Activated T-cell treated with anti-CD3 and anti-CD28 coated beads, Interleukin-2, amount 50 U/mL, for 72 hours (primary cell): ENCODE measurements around the gene AMPD2. TPM values are rescaled to one million over a fixed set of nuclear protein-coding genes. Genes with fewer than 3 reads are reported as not detected.

Source experiments
- ATAC-seq, 2 donors: fragments of 150-1000 bp; cut with Tn5 transposase; replicated peaks in 1 of 2; 2 replicates each; pipeline ENCODE4 v1.10.0; 2021; ENCODE audit warnings: moderate library complexity in 2 of 2, mild to moderate bottlenecking in 1 of 2
- DNase-seq, 2 donors: peaks; one replicate each; pipeline ENCODE4 v3.0.0; 2021 to 2022; ENCODE audit warnings: mixed read lengths in 1 of 2
- H3K27ac Mint-ChIP-seq: one replicate; pipeline ENCODE4 v1.8.0; 2022; ENCODE audit warnings: mild to moderate bottlenecking, moderate library complexity, mixed read lengths
- H3K27me3 Mint-ChIP-seq: one replicate; pipeline ENCODE4 v1.8.0; 2022; ENCODE audit warnings: low read depth, mixed read lengths
- H3K36me3 Mint-ChIP-seq, 2 donors: one replicate each; pipeline ENCODE4 v1.8.0; 2022; ENCODE audit warnings: mixed read lengths in 2 of 2, mild to moderate bottlenecking in 1 of 2; ENCODE audit not compliant: insufficient read depth in 2 of 2
- H3K4me1 Mint-ChIP-seq: one replicate; pipeline ENCODE4 v1.8.0; 2022; ENCODE audit warnings: low read depth, mixed read lengths
- H3K4me3 Mint-ChIP-seq, 2 donors: one replicate each; pipeline ENCODE4 v1.8.0; 2022; ENCODE audit warnings: mild to moderate bottlenecking in 2 of 2, mixed read lengths in 2 of 2, moderate library complexity in 2 of 2
- H3K9me3 Mint-ChIP-seq, 2 donors: one replicate each; pipeline ENCODE4 v1.8.0; 2022; ENCODE audit warnings: mixed read lengths in 2 of 2
- total RNA-seq, 2 donors: library from RNA; stranded (reverse); gene quantifications; one replicate each; pipeline ENCODE4 v1.2.3, GENCODE V29; 2022

AMPD2 gene
- total RNA-seq, 2 donors from 2014 or later = 64.0 to 79.2 TPM

DNA sequence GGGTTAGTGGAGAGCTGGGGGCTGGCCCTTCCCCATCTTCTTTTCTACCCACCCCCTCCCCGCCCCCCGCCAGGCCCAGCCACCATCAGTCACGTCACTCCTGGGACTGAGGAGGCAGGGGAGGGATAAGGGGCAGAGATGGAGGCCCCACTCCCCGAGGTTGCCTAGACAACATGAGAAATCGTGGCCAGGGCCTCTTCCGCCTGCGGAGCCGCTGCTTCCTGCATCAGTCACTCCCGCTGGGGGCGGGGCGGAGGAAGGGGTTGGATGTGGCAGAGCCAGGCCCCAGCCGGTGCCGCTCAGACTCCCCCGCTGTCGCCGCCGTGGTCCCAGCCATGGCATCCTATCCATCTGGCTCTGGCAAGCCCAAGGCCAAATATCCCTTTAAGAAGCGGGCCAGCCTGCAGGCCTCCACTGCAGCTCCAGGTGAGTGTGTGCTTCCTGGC, 1.2 kb downstream of the AMPD2 start:
- peak overlapping the region; percentile 91 to 98 for H3K4me3 Mint-ChIP-seq
- peaks cover 76% of the 10 kb centered on the region for H3K4me1 Mint-ChIP-seq
- H3K27me3 Mint-ChIP-seq = no peaks in the 10 kb centered on the region
- H3K36me3 Mint-ChIP-seq = peaks cover 2% of the 10 kb centered on the region in 2 donors
- peak overlapping the region; percentile 97 for H3K27ac Mint-ChIP-seq
- peak; percentile 97 to 99 for DNase-seq
- H3K9me3 Mint-ChIP-seq = no peaks in the 10 kb centered on the region
- ATAC-seq = peak; percentile 86 to 87

- Mint-ChIP-seq H3K9me3 (no peaks in the 10 kb centered on the region), H3K4me1 (peaks cover 69% of the 10 kb centered on the region), H3K27ac (peak overlapping the region; percentile 84), H3K27me3 (no peaks in the 10 kb centered on the region), H3K36me3 (peaks cover 2% of the 10 kb centered on the region in 2 donors), H3K4me3 (peak overlapping the region; percentile 91 to 98)
- no peak for DNase-seq
- peak in 1 of 2 donors; percentile 19 for ATAC-seq
Observed at GRCh38 chr1:109621379-109622136, 1.9 kb downstream of the AMPD2 start.

- peak overlapping the region; percentile 84 for H3K27ac Mint-ChIP-seq
- H3K9me3 Mint-ChIP-seq = no peaks in the 10 kb centered on the region
- peak overlapping the region; percentile 91 to 98 for H3K4me3 Mint-ChIP-seq
- H3K27me3 Mint-ChIP-seq = no peaks in the 10 kb centered on the region
- peaks cover 2% of the 10 kb centered on the region in 2 donors for H3K36me3 Mint-ChIP-seq
- H3K4me1 Mint-ChIP-seq = peaks cover 61% of the 10 kb centered on the region
- no peak for DNase-seq
- no peak for ATAC-seq
Observed at GRCh38 chr1:109622137-109622892, 2.7 kb downstream of the AMPD2 start.

- H3K27me3 Mint-ChIP-seq = no peaks in the 10 kb centered on the region
- H3K9me3 Mint-ChIP-seq = no peaks in the 10 kb centered on the region
- peaks cover 57% of the 10 kb centered on the region for H3K4me1 Mint-ChIP-seq
- H3K4me3 Mint-ChIP-seq = peak overlapping the region; percentile 12 to 91
- DNase-seq (no peak), ATAC-seq (no peak)
- H3K27ac Mint-ChIP-seq = no peak overlapping the region
- H3K36me3 Mint-ChIP-seq = peaks cover 2% of the 10 kb centered on the region in 2 donors
Observed at GRCh38 chr1:109622895-109623294, 3.3 kb downstream of the AMPD2 start.

DNA sequence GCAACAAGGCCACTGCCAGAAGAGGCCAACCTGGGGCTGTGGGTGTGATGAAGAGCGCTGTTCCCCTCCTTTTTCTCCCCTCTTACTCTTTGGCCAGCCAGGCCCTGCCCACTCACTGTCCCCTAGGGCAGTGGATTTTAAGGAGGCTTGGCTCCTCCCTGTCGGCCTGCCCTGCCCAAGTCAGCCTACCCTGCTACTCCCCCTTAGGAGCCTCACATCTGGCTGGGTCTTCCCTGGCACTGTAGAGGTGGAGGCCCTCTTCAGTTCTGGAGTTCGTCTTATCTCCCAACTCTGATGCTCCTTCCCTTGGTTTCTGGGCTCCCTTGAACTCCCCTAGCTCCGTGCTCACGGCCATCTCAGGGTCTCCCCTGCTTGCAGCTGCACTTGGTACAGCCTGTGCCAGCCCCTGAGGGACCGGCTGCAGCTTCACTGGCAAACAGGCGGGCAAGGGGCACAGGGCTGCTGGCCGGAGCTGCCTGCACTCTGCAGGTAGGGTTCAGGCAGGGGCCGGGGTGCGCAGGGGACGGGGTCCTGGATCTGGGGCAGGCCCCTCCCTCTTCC, 4.0 kb downstream of the AMPD2 start:
- H3K36me3 Mint-ChIP-seq = peaks cover 2% of the 10 kb centered on the region in 2 donors
- H3K4me1 Mint-ChIP-seq = peaks cover 52% of the 10 kb centered on the region
- H3K9me3 Mint-ChIP-seq = no peaks in the 10 kb centered on the region
- no peaks in the 10 kb centered on the region for H3K27me3 Mint-ChIP-seq
- ATAC-seq = no peak
- H3K4me3 Mint-ChIP-seq = peak overlapping the region; percentile 47 to 91
- peak overlapping the region; percentile 26 for H3K27ac Mint-ChIP-seq
- DNase-seq = no peak

- H3K4me1 Mint-ChIP-seq = peaks cover 45% of the 10 kb centered on the region
- H3K9me3 Mint-ChIP-seq = no peaks in the 10 kb centered on the region
- peak overlapping the region; percentile 51 for H3K27ac Mint-ChIP-seq
- ATAC-seq (no peak), DNase-seq (no peak)
- H3K27me3 Mint-ChIP-seq = no peaks in the 10 kb centered on the region
- peak overlapping the region; percentile 47 to 91 for H3K4me3 Mint-ChIP-seq
- peaks cover 2 to 3% of the 10 kb centered on the region in 2 donors for H3K36me3 Mint-ChIP-seq
Observed at GRCh38 chr1:109624201-109625010, 4.8 kb downstream of the AMPD2 start.

- Mint-ChIP-seq H3K36me3 (peaks cover 2 to 3% of the 10 kb centered on the region in 2 donors), H3K27me3 (no peaks in the 10 kb centered on the region), H3K9me3 (no peaks in the 10 kb centered on the region), H3K4me1 (peaks cover 40% of the 10 kb centered on the region), H3K27ac (no peak overlapping the region), H3K4me3 (no peak overlapping the region)
- DNase-seq = no peak
- ATAC-seq = no peak
Observed at GRCh38 chr1:109625176-109625575, 5.5 kb downstream of the AMPD2 start.

DNA sequence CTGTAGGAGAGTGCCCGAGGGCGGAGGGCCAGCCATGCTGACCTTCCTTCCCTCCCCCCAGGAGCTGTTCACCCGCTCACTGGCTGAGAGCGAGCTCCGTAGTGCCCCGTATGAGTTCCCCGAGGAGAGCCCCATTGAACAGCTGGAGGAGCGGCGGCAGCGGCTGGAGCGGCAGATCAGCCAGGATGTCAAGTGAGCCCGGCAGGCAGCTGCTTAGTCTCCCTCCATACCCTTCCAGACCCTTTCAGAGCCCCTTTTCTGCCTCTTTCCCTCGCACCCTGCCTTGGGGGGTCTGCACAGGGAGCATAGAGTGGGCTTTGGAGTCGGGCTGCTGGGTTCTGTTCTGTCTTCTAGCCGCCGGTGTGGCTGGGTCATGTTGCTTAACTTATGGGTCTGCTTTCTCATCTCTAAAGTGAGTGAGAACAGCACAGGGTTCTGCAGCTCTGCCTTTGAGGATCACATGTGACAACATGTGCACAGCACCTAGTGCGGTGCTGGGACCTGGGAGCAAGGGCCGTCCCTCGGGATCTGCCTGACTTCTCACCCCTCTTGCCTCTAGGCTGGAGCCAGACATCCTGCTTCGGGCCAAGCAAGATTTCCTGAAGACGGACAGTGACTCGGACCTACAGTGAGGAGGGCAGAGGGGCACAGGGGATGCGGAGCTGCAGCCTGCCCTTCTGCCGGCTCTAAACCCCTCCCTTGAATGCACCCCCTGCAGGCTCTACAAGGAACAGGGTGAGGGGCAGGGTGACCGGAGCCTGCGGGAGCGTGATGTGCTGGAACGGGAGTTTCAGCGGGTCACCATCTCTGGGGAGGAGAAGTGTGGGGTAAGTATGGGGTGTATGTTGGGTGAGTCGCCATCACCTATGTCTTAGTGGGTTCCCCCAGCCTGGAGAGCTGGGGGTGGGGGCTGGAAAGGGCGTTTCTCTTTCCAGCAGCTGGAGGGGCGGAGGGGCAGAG, 6.2 kb downstream of the AMPD2 start:
- H3K27me3 Mint-ChIP-seq = no peaks in the 10 kb centered on the region
- no peak overlapping the region for H3K27ac Mint-ChIP-seq
- DNase-seq (no peak), ATAC-seq (no peak)
- H3K9me3 Mint-ChIP-seq = no peaks in the 10 kb centered on the region
- H3K36me3 Mint-ChIP-seq = peaks cover 2 to 3% of the 10 kb centered on the region in 2 donors
- peaks cover 39% of the 10 kb centered on the region for H3K4me1 Mint-ChIP-seq
- no peak overlapping the region for H3K4me3 Mint-ChIP-seq

DNA sequence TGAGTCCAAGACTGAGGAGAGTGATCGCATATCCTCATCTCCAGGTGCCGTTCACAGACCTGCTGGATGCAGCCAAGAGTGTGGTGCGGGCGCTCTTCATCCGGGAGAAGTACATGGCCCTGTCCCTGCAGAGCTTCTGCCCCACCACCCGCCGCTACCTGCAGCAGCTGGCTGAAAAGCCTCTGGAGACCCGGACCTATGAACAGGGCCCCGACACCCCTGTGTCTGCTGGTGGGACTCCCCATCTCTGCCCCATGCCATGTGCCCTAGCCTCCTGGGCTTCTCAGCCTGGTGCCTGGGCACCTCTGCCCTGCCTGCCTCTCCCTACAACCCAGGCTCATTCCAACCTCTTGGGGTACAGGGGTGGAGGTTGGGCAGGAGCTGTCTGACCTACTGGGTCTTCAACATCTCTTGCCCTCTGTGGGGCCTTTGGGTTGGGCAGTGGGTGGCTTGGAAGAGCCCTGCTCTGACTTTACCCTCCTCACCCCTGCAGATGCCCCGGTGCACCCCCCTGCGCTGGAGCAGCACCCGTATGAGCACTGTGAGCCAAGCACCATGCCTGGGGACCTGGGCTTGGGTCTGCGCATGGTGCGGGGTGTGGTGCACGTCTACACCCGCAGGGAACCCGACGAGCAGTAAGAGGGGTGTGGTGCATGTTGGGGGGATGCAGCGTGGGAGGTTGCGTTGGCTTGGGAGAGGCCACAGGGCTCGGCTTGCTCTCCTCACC, 7.2 kb downstream of the AMPD2 start:
- no peaks in the 10 kb centered on the region for H3K27me3 Mint-ChIP-seq
- peaks cover 2 to 8% of the 10 kb centered on the region in 2 donors for H3K36me3 Mint-ChIP-seq
- peaks cover 30% of the 10 kb centered on the region for H3K4me1 Mint-ChIP-seq
- H3K9me3 Mint-ChIP-seq = no peaks in the 10 kb centered on the region
- DNase-seq (no peak), ATAC-seq (no peak)
- H3K27ac Mint-ChIP-seq = no peak overlapping the region
- no peak overlapping the region for H3K4me3 Mint-ChIP-seq

GRCh38 chr1:109627692-109628399, 8.2 kb downstream of the AMPD2 start:
- no peaks in the 10 kb centered on the region for H3K27me3 Mint-ChIP-seq
- H3K4me3 Mint-ChIP-seq = no peak overlapping the region
- H3K36me3 Mint-ChIP-seq = peaks cover 2 to 9% of the 10 kb centered on the region in 2 donors
- no peaks in the 10 kb centered on the region for H3K9me3 Mint-ChIP-seq
- H3K4me1 Mint-ChIP-seq = peaks cover 20% of the 10 kb centered on the region
- ATAC-seq (no peak), DNase-seq (no peak)
- no peak overlapping the region for H3K27ac Mint-ChIP-seq
